Lower leg skin (tissue), 4 donors: ENCODE data around the gene OTUB1. TPM values are rescaled to one million over a fixed set of nuclear protein-coding genes. Genes with fewer than 3 reads are reported as not detected.

Experiments
- DNase-seq, 2 donors: peaks; one replicate each; pipeline ENCODE4 v3.0.0-alpha.2; 2019; ENCODE audit warnings: low spot score in 2 of 2
- H3K4me3 ChIP-seq: fragments of 200-600 bp; sonication (generic); 2 replicates; pipeline ENCODE4 v1.5.1; 2017; ENCODE audit warnings: mild to moderate bottlenecking, low read depth; ENCODE audit not compliant: poor library complexity, severe bottlenecking
- CTCF ChIP-seq, 3 donors: fragments of 450-650 bp; IDR thresholded peaks; one replicate each; pipeline ENCODE4 v1.5.1; 2016; ENCODE audit warnings: antibody characterized with exemption in 3 of 3, mild to moderate bottlenecking in 3 of 3, moderate library complexity in 2 of 3
- POLR2A ChIP-seq, 2 donors: fragments of 450-650 bp; IDR thresholded peaks; one replicate each; pipeline ENCODE4 v1.6.1; 2016 to 2017; ENCODE audit warnings: antibody characterized with exemption in 2 of 2, mild to moderate bottlenecking in 1 of 2, moderate library complexity in 1 of 2
- WGBS, 2 donors: methylation state at CpG; one replicate each; pipeline ENCODE4 v1.1.5; 2018; 5-methylcytosine and 5-hydroxymethylcytosine counted together
- intact Hi-C: fragments of 100-400 bp; cut with DNase I; formaldehyde crosslinking; loops from one replicate; pipeline ENCODE4 v1.15.0; 2023; ENCODE audit warnings: low total_unique reads
- total RNA-seq, 4 donors: library from RNA; depleted of rRNA; stranded (reverse); fragments of >200 nt; gene quantifications; one replicate each; pipeline ENCODE4 v1.1.0, GENCODE V29; 2016

OTUB1 gene
- total RNA-seq, 4 donors from 2014 or later: 48.8 to 94.8 (median 81.7) TPM

- no peak overlapping the region for H3K4me3 ChIP-seq
- TF ChIP-seq CTCF (IDR thresholded peaks at IDR 0.05): no peak
- no peak for TF ChIP-seq POLR2A (IDR thresholded peaks at IDR 0.05)
- no peak for DNase-seq
- WGBS, 2 donors: 66 to 67% methylated on average over 20 of the region's 20 CpGs
- intact Hi-C loops: no loop called here
Observed at GRCh38 chr11:64027651-64028397, 41.6 kb downstream of the OTUB1 start.

GRCh38 chr11:64028398-64029115 is 42.3 kb downstream of the OTUB1 start:
- no peak overlapping the region for H3K4me3 ChIP-seq
- intact Hi-C loops: no loop called here
- TF ChIP-seq CTCF (IDR thresholded peaks at IDR 0.05) (no peak), POLR2A (IDR thresholded peaks at IDR 0.05) (no peak)
- WGBS, 2 donors: 16 to 18% methylated on average over 20 to 22 of the region's 22 CpGs
- DNase-seq: no peak

GRCh38 chr11:64029773-64030172 is 43.5 kb downstream of the OTUB1 start:
- TF ChIP-seq CTCF (IDR thresholded peaks at IDR 0.05): no peak
- no peak for TF ChIP-seq POLR2A (IDR thresholded peaks at IDR 0.05)
- intact Hi-C loops: no loop called here
- no peak overlapping the region for H3K4me3 ChIP-seq
- DNase-seq: no peak
- WGBS, 2 donors: 79 to 87% methylated on average over 8 of the region's 8 CpGs

GRCh38 chr11:64031001-64031400 is 44.8 kb downstream of the OTUB1 start:
- H3K4me3 ChIP-seq: no peak overlapping the region
- TF ChIP-seq CTCF (IDR thresholded peaks at IDR 0.05) (no peak), POLR2A (IDR thresholded peaks at IDR 0.05) (no peak)
- 84 to 100% methylated on average over 2 to 3 of the region's 3 CpGs for WGBS, 2 donors
- intact Hi-C loops: no loop called here
- DNase-seq: no peak

GRCh38 chr11:64032050-64032449 is 45.8 kb downstream of the OTUB1 start:
- intact Hi-C loops: no loop called here
- TF ChIP-seq POLR2A (IDR thresholded peaks at IDR 0.05): no peak
- TF ChIP-seq CTCF (IDR thresholded peaks at IDR 0.05): no peak
- WGBS, 2 donors: 81 to 98% methylated on average over 4 of the region's 4 CpGs
- H3K4me3 ChIP-seq: no peak overlapping the region
- DNase-seq: no peak
